ENCODE data around the gene MAML3. TPM values are rescaled to one million over a fixed set of nuclear protein-coding genes. Genes with fewer than 3 reads are reported as not detected.

MAML3 gene
- total and polyA plus RNA-seq, 2 of the 13 experiments (the other 11 are each of a cell fraction or from before 2014, with no cell fraction given) = 0.05 to 0.13 TPM

DNA sequence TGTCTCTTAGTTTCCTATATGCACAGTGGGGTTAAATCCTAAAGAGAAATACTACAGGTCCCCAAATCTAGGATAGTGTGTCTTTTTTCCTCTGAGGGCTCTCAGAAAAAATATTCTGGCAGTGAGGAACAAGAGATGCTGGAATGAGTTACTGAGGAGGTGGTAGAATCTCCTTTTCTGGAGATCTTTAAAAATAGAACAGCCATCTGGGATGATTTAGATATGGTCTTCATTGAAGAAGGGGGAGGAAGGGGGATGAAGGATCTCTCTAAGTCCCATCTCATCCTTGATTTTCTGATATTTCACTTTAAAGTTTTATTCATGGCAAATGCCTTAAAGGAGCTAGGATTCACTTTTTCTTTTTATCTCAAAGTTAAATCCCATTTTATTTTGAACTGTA is 235.0 kb downstream of the MAML3 start (continued):
- TF ChIP-seq, protein P1, sequence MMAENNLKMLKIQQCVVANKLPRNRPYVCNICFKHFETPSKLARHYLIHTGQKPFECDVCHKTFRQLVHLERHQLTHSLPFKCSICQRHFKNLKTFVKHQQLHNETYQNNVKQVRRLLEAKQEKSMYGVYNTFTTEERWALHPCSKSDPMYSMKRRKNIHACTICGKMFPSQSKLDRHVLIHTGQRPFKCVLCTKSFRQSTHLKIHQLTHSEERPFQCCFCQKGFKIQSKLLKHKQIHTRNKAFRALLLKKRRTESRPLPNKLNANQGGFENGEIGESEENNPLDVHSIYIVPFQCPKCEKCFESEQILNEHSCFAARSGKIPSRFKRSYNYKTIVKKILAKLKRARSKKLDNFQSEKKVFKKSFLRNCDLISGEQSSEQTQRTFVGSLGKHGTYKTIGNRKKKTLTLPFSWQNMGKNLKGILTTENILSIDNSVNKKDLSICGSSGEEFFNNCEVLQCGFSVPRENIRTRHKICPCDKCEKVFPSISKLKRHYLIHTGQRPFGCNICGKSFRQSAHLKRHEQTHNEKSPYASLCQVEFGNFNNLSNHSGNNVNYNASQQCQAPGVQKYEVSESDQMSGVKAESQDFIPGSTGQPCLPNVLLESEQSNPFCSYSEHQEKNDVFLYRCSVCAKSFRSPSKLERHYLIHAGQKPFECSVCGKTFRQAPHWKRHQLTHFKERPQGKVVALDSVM (CRISPR knock-in tag; IDR thresholded peaks at IDR 0.05) = no peak
- no peak for TF ChIP-seq ZNF615 (CRISPR knock-in tag; IDR thresholded peaks at IDR 0.05; ENCODE audit: borderline replicate concordance)
- TF ChIP-seq, protein P2, sequence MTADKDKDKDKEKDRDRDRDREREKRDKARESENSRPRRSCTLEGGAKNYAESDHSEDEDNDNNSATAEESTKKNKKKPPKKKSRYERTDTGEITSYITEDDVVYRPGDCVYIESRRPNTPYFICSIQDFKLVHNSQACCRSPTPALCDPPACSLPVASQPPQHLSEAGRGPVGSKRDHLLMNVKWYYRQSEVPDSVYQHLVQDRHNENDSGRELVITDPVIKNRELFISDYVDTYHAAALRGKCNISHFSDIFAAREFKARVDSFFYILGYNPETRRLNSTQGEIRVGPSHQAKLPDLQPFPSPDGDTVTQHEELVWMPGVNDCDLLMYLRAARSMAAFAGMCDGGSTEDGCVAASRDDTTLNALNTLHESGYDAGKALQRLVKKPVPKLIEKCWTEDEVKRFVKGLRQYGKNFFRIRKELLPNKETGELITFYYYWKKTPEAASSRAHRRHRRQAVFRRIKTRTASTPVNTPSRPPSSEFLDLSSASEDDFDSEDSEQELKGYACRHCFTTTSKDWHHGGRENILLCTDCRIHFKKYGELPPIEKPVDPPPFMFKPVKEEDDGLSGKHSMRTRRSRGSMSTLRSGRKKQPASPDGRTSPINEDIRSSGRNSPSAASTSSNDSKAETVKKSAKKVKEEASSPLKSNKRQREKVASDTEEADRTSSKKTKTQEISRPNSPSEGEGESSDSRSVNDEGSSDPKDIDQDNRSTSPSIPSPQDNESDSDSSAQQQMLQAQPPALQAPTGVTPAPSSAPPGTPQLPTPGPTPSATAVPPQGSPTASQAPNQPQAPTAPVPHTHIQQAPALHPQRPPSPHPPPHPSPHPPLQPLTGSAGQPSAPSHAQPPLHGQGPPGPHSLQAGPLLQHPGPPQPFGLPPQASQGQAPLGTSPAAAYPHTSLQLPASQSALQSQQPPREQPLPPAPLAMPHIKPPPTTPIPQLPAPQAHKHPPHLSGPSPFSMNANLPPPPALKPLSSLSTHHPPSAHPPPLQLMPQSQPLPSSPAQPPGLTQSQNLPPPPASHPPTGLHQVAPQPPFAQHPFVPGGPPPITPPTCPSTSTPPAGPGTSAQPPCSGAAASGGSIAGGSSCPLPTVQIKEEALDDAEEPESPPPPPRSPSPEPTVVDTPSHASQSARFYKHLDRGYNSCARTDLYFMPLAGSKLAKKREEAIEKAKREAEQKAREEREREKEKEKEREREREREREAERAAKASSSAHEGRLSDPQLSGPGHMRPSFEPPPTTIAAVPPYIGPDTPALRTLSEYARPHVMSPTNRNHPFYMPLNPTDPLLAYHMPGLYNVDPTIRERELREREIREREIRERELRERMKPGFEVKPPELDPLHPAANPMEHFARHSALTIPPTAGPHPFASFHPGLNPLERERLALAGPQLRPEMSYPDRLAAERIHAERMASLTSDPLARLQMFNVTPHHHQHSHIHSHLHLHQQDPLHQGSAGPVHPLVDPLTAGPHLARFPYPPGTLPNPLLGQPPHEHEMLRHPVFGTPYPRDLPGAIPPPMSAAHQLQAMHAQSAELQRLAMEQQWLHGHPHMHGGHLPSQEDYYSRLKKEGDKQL (CRISPR knock-in tag; IDR thresholded peaks at IDR 0.05; ENCODE audit: low read depth) = no peak

DNA sequence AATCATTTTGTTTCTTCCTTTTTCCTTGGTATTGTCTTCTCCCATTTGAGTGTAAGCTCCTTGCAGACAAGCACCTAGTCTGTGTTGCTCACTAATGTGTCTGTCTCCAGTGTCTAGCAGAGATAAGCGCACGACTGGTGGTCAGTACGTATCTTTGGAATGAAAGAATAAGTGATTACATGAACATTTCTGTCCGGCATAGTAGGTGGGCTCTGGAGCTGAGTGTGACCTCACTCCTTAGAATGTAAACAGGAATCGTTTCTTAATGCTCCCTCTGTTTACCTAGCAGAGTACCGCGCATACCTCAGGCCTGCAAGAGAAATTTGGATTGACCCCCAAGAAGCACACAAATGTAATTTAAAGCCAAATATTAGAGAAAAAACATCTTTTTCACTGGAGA is 235.4 kb downstream of the MAML3 start:
- no peaks in the 10 kb centered on the region for H3K9me3 ChIP-seq (ENCODE audit: low read length)
- no peaks in the 10 kb centered on the region for H3K79me2 ChIP-seq (ENCODE audit: insufficient read depth, low read length)
- H3K9ac ChIP-seq (ENCODE audit: insufficient read depth, low read depth, low read length) = no peak overlapping the region
- no peak overlapping the region for H2AFZ ChIP-seq (ENCODE audit: low read length)
- H3K36me3 ChIP-seq (replicated peaks in 1 of 2; ENCODE audit: control insufficient read depth in 1 of 2, insufficient read depth in 2 of 2, low read length in 2 of 2) = no peaks in the 10 kb centered on the region
- WGBS (ENCODE audit: low lambda C conversion rate) = 65% methylated on average over 7 of the region's 7 CpGs
- in situ Hi-C loops (cut with HindIII; ENCODE audit: extremely low pct_ligation_motif_present, low pct_unique_long_range_greater_than_20kb) (no loop called here), intact Hi-C loops (cut with micrococcal nuclease; ENCODE audit: unreplicated experiment) (no loop called here)
- ATAC-seq (no peak), DNase-seq (ENCODE audit: low spot score) (no peak), FAIRE-seq (no peak)
- POLR2A ChIA-PET = no interaction called here
- CTCF ChIA-PET (ENCODE audit: low intra/inter-chr PET ratio, low total read pairs) = no interaction called here
- H3K4me1 ChIP-seq (ENCODE audit: insufficient read depth, low read length) = peaks cover 56% of the 10 kb centered on the region
- no peaks in the 10 kb centered on the region for H4K20me1 ChIP-seq (ENCODE audit: insufficient read depth, low read length)
- no peak overlapping the region for H3K27ac ChIP-seq (ENCODE audit: extremely low read length, insufficient read depth, low read length)
- no TSS peak for BruUV-seq (replicated peaks)
- no peak overlapping the region for H3K4me3 ChIP-seq (replicated peaks in 1 of 3; ENCODE audit: insufficient read depth in 1 of 3, low read depth in 2 of 3, low read length in 3 of 3)
- peaks cover 0 to 15% of the 10 kb centered on the region in 2 experiments; a peak in 4 of 5 replicates for H3K27me3 ChIP-seq (ENCODE audit: control insufficient read depth in 1 of 2, insufficient read depth in 2 of 2, low read length in 2 of 2)
- no peak overlapping the region for H3K4me2 ChIP-seq (ENCODE audit: low read depth, low read length)
- TF ChIP-seq ZKSCAN1 (IDR thresholded peaks at IDR 0.05; ENCODE audit: low read length) (no peak), ZNF33B (CRISPR knock-in tag; IDR thresholded peaks at IDR 0.05) (no peak), MAX (IDR thresholded peaks at IDR 0.05) (no peak), EP300 (IDR thresholded peaks at IDR 0.05; ENCODE audit: low read depth in 2 of 2, low read length in 2 of 2) (no peak), EP300 (CRISPR knock-in tag; IDR thresholded peaks at IDR 0.05; ENCODE audit: borderline replicate concordance) (no peak), CENPBD1 (CRISPR knock-in tag; IDR thresholded peaks at IDR 0.05; ENCODE audit: borderline replicate concordance, low read depth) (no peak), RFX5 (IDR thresholded peaks at IDR 0.05; ENCODE audit: low read depth, low read length) (no peak), RARG (CRISPR knock-in tag; IDR thresholded peaks at IDR 0.05; ENCODE audit: low read depth) (no peak), TBX3 (IDR thresholded peaks at IDR 0.05; ENCODE audit: borderline replicate concordance) (no peak), ZNF816 (CRISPR knock-in tag; IDR thresholded peaks at IDR 0.05; ENCODE audit: borderline replicate concordance) (no peak)
- TF ChIP-seq, protein P3, sequence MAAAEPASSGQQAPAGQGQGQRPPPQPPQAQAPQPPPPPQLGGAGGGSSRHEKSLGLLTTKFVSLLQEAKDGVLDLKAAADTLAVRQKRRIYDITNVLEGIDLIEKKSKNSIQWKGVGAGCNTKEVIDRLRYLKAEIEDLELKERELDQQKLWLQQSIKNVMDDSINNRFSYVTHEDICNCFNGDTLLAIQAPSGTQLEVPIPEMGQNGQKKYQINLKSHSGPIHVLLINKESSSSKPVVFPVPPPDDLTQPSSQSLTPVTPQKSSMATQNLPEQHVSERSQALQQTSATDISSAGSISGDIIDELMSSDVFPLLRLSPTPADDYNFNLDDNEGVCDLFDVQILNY (CRISPR knock-in tag; conservative IDR thresholded peaks at IDR 0.05) = no peak

Measured in HepG2 (cell line).